Body of pancreas (tissue), 4 donors: ENCODE measurements around the gene SGMS1.
"Not testable (repeated sequence)": the region's sequence is repeated elsewhere in the genome, so short reads cannot be mapped to it uniquely, and the experiment has no call there.

Source experiments
- CTCF ChIP-seq, 7 experiments: fragments of 450-650 bp in 4 of 7; fragments of 200-600 bp in 3 of 7; sonication (generic) in 3 of 7; IDR thresholded peaks; one replicate each; pipeline ENCODE4 v1.5.1; 2016 to 2019; ENCODE audit warnings: antibody characterized with exemption in 7 of 7
- POLR2A ChIP-seq, 3 donors: fragments of 450-650 bp; IDR thresholded peaks; one replicate each; pipeline ENCODE4 v1.6.1; 2016; ENCODE audit warnings: antibody characterized with exemption in 3 of 3, mild to moderate bottlenecking in 2 of 3

GRCh38 chr10:50669957-50670356, 46.2 kb upstream of the SGMS1 start:
- not testable (repeated sequence) for TF ChIP-seq CTCF, POLR2A (IDR thresholded peaks at IDR 0.05)
